Measurements from ENCODE around the gene RBM38. TPM values are rescaled to one million over a fixed set of nuclear protein-coding genes. Genes with fewer than 3 reads are reported as not detected.

RBM38 gene
- total and polyA plus RNA-seq, 12 donors, result 3.0 to 30.9 (median 14.1) TPM

DNA sequence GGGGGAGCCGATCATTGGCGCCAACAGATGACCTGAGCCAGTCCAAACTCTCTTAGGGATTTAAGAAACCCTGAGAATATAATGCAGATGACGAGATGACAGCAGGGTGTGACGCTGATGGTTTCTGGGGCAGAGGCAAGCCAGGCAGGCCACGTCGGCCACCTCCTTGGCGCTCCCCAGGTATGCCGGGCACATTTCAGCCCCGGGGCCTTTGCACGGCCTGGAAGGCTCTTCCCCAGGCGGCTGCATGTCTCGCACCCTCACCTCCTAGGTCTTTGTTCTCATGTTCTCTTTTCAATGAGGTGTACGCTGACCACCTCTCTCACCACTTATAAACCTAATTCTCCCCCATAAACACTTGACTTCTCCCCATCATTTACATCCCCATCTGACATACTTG lies 64.9 kb downstream of the RBM38 start:
- H3K4me3 ChIP-seq, result no peak overlapping the region
- no peak for DNase-seq
- TF ChIP-seq, protein P1, sequence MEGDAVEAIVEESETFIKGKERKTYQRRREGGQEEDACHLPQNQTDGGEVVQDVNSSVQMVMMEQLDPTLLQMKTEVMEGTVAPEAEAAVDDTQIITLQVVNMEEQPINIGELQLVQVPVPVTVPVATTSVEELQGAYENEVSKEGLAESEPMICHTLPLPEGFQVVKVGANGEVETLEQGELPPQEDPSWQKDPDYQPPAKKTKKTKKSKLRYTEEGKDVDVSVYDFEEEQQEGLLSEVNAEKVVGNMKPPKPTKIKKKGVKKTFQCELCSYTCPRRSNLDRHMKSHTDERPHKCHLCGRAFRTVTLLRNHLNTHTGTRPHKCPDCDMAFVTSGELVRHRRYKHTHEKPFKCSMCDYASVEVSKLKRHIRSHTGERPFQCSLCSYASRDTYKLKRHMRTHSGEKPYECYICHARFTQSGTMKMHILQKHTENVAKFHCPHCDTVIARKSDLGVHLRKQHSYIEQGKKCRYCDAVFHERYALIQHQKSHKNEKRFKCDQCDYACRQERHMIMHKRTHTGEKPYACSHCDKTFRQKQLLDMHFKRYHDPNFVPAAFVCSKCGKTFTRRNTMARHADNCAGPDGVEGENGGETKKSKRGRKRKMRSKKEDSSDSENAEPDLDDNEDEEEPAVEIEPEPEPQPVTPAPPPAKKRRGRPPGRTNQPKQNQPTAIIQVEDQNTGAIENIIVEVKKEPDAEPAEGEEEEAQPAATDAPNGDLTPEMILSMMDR (IDR thresholded peaks at IDR 0.05), result no peak
- no peak for TF ChIP-seq POLR2A (IDR thresholded peaks at IDR 0.05)
- 87 to 97% (median 92%) methylated on average over 13 of the region's 13 CpGs for WGBS, 4 donors
- no peaks in the 10 kb centered on the region for H3K36me3 ChIP-seq (replicated peaks in 1 of 2)
- no peaks in the 10 kb centered on the region for H3K4me1 ChIP-seq (replicated peaks in 1 of 2)
- intact Hi-C loops (cut with DNase I), result no loop called here
- H3K27ac ChIP-seq, result no peak overlapping the region
- no peaks in the 10 kb centered on the region for H3K27me3 ChIP-seq
- H3K9me3 ChIP-seq (replicated peaks in 1 of 3), result no peaks in the 10 kb centered on the region

DNA sequence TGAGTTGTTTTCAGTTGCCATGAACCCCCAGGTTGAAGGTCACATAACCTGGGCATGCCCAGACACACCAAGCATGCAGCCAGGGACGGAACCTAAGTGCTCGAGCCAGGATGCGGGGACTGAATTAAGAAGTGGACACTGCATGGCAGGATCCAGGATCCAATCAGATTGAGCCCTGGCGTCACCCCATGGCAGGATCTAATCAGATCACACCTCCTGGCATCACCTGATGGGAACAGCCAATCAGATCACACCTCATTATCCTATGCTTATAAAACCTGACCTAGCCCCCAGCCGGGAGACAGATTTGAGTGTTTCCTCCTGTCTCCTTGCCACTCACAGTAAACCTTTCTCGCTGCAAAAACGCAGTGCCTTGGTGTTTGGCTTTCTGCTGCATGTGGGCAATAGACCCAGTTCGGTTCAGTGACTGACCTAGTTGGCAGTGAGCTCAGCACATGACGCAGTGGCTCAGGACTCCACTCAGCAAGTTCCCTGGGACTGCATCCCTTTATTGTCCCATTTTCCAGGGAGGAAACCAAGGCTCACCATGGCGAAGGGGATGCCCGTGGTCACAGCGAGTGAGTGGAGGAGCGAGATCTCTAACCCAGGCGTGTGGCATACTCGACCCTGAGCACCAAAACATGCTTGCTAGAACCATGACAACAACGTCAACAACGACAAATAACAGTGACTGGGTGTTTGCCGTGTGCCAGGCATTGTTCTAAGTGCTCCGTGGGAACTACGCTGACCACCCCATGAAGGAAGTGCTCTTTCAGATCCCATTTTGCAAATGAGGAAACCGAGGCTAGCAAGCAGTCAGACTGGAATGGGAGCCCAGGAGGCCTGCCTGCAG lies 66.3 kb downstream of the RBM38 start:
- Histone ChIP-seq H3K4me1 (replicated peaks in 1 of 2) (no peaks in the 10 kb centered on the region), H3K27ac (no peak overlapping the region), H3K4me3 (no peak overlapping the region), H3K27me3 (no peaks in the 10 kb centered on the region), H3K9me3 (replicated peaks in 1 of 3) (no peaks in the 10 kb centered on the region), H3K36me3 (replicated peaks in 1 of 2) (no peaks in the 10 kb centered on the region)
- TF ChIP-seq, protein P1 (IDR thresholded peaks at IDR 0.05), result no peak
- no peak for TF ChIP-seq POLR2A (IDR thresholded peaks at IDR 0.05)
- 78 to 83% (median 82%) methylated on average over 11 to 21 of the region's 21 CpGs for WGBS, 4 donors
- intact Hi-C loops (cut with DNase I), result no loop called here
- DNase-seq, result peak in 1 of 7 donors; percentile 45

DNA sequence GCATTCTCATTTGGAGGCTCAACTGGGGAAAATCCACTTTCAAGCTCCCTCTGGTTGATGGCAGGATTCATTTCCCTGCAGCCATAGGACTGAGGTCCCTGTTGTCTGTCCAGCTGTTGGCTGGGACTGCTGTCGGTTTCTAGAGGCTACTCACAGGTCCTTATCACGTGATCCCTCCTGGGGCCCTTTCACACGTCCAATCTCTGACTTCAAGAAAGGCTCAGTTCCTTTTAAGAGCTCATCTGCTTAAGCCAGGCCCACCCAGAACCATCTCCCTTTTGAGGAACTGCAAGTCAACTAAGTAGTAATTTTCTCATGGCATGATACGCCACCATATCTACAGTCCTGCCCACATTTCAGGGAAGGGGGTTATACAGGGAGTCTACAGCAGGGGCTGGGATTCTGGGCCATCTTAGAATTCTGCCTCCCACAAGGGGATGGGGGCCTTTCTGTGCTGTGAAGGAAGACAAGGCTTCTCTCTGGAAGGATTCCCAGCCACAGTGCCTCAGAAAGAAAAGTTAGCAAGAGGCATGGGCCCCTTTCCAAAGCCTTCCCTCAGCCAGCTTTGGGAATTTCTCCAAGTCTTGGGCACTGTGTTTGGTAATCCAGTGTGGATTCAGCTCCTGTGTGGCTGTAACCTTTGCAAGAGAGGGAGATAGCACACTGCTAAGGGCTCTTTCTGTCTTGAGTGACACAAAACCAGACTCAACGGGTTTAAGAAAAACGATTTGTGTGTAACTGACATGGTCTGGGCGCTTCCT lies 67.4 kb downstream of the RBM38 start:
- H3K27me3 ChIP-seq, result no peaks in the 10 kb centered on the region
- intact Hi-C loops (cut with DNase I), result no loop called here
- TF ChIP-seq, protein P1 (IDR thresholded peaks at IDR 0.05), result no peak
- TF ChIP-seq POLR2A (IDR thresholded peaks at IDR 0.05), result no peak
- peak; percentile 51 to 75 (median 63) for DNase-seq
- 57 to 69% (median 65%) methylated on average over 7 of the region's 7 CpGs for whole genome bisulfite sequencing, 4 donors
- no peak overlapping the region for H3K4me3 ChIP-seq
- no peaks in the 10 kb centered on the region for H3K4me1 ChIP-seq (replicated peaks in 1 of 2)
- no peaks in the 10 kb centered on the region for H3K9me3 ChIP-seq (replicated peaks in 1 of 3)
- H3K27ac ChIP-seq, result no peak overlapping the region
- no peaks in the 10 kb centered on the region for H3K36me3 ChIP-seq (replicated peaks in 1 of 2)

Other genes with a start within 250 kb of the RBM38 start
- gene BMP7, start 124.8 kb upstream of the RBM38 start, total RNA-seq, result 1 to 10 TPM in 4 of 9 donors, under 1 TPM in 2, not detected in 3; 0.74 to 6.7 (median 2.2) TPM
- gene BMP7, start 124.8 kb upstream of the RBM38 start, polyA plus RNA-seq, result 1 to 10 TPM; 1.2 to 6.2 (median 2.2) TPM
- not detected for gene SPO11, start 61.6 kb upstream of the RBM38 start, total RNA-seq
- gene SPO11, start 61.6 kb upstream of the RBM38 start, polyA plus RNA-seq, result not detected
- 10 to 100 TPM; 14.4 to 34.4 (median 22.7) TPM for gene RAE1, start 40.1 kb upstream of the RBM38 start, total RNA-seq
- 10 to 100 TPM in 1 of 3 donors, 1 to 10 TPM in 2; 8.8 to 46.9 (median 9.7) TPM for gene RAE1, start 40.1 kb upstream of the RBM38 start, polyA plus RNA-seq
- gene CTCFL, start 133.7 kb downstream of the RBM38 start, total RNA-seq, result under 1 TPM in 2 of 9 donors, not detected in 7; 0.14 to 0.27 TPM
- gene CTCFL, start 133.7 kb downstream of the RBM38 start, polyA plus RNA-seq, result under 1 TPM in 1 of 3 donors, not detected in 2; 0.08 TPM
- gene PCK1, start 169.7 kb downstream of the RBM38 start, total RNA-seq, result 1 to 10 TPM in 3 of 9 donors, under 1 TPM in 6; 0.06 to 4.7 (median 0.68) TPM
- 1 to 10 TPM in 1 of 3 donors, under 1 TPM in 2; 0.56 to 5.4 (median 0.62) TPM for gene PCK1, start 169.7 kb downstream of the RBM38 start, polyA plus RNA-seq
- gene ZBP1, start 229.0 kb downstream of the RBM38 start, total RNA-seq, result 1 to 10 TPM in 1 of 9 donors, under 1 TPM in 5, not detected in 3; 0.14 to 1.8 (median 0.59) TPM
- 1 to 10 TPM in 1 of 3 donors, under 1 TPM in 2; 0.67 to 2.9 (median 0.82) TPM for gene ZBP1, start 229.0 kb downstream of the RBM38 start, polyA plus RNA-seq

Data from adrenal gland (tissue), 12 donors.